ENCODE measurements around the gene RNF208.
A peak's percentile ranks its signal among the peaks of the same experiment; 100 is the strongest.

The RNF208 gene

DNA sequence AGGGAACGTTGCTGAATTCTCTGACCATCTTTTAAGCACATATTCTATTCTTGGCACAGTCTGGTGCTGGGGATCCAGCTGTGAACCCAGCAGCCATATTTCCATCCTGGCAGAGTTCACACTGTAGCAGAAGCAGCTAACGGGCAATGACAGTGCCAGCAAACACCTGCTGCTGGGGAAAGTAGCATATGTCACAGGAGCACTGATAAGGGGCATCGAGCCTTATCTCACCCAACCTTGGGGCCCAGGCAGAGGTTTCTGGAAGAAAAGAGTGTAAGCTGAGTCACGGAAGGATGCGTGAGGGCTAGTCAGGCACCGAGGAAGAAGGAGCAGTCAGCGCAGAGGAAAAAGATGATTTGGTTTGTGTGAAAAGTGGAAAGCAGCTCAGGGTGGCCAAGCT lies 15.4 kb downstream of the RNF208 start:
- no peak for DNase-seq

- DNase-seq: peak; percentile 92
These were observed 16.6 kb downstream of the RNF208 start, which contains the start of the genes NDOR1 and TMEM203 for GRCh38 chr9:137205126-137206069. Gene NDOR1, plus strand, starts transcription at chr9:137205700. Its CDS starts 78 bp downstream, at chr9:137205778. Gene TMEM203, minus strand, starts transcription at chr9:137205648. Its CDS starts 234 bp downstream, at chr9:137205414.

DNA sequence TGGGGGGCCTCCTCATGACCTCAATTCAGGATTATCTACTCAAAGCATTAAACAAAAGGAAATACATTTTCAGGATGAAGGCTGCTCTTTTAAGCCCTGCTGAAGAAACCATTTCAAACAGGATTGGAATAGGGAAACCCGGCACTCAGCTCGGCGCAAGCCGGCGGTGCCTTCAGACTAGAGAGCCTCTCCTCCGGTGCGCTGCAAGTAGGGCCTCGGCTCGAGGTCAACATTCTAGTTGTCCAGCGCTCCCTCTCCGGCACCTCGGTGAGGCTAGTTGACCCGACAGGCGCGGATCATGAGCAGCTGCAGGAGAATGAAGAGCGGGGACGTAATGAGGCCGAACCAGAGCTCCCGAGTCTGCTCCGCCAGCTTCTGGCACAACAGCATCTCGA lies 17.3 kb downstream of the RNF208 start:
- no peak for DNase-seq

DNA sequence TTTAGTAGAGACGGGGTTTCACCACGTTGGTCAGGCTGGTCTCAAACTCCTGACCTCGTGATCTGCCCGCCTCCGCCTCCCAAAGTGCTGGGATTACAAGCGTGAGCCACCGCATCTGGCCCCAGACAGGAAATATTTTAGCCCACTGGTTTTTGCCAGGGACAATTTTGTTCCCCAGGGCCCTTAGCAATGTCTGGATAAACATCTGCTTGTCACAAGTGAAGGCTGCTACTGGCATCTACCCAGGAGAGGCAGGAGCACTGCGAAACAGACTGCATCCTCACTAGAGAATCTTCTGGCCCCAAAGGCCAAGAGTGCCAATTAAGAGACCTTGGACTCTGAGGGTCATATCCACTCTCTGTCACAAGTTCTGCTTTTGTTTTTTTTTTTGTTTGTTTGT lies 19.1 kb downstream of the RNF208 start:
- DNase-seq: no peak

GRCh38 chr9:137201205-137201868 lies 20.7 kb downstream of the RNF208 start:
- no peak for DNase-seq

- DNase-seq: peak; percentile 100
These were observed 21.5 kb downstream of the RNF208 start, which contains the start of gene TPRN for GRCh38 chr9:137200311-137201204. Gene TPRN, minus strand, starts transcription at chr9:137200741. Its CDS starts 30 bp downstream, at chr9:137200711.

DNA sequence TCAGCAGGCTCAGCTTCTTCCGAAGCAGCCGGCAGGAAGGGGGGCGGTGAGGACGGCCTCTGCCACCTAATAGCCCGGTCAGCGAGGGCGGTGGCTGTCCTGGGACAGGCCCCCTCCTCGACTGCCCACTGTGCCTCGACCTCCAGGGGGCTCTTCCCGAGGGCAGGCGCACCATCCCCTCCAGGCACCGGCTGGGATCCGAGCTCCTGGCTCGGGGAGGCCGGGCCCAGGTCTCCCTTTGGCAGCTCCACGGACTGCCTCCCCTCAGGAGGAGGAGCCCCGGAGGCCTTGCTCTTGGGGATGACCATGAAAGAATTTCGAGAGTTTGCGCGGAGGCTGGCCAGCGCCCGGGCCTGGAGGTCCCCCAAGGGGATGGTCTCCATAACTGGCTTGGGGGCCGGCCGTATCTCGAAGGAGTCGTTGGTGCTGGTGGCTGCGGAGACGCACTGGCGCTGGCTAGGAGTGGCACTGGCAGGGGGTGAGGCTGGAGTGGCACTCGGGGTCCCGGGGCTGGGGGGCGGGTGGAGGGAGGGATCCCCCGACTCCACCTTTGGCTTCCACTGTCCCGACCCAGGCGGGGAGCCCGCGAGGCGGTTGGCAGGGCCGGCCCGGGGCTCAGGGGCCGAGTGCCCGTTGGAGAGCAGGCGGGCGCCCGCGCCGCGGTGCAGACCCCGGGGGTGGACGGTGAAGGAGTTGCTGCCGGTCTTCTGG lies 22.5 kb downstream of the RNF208 start:
- DNase-seq: no peak

DNA sequence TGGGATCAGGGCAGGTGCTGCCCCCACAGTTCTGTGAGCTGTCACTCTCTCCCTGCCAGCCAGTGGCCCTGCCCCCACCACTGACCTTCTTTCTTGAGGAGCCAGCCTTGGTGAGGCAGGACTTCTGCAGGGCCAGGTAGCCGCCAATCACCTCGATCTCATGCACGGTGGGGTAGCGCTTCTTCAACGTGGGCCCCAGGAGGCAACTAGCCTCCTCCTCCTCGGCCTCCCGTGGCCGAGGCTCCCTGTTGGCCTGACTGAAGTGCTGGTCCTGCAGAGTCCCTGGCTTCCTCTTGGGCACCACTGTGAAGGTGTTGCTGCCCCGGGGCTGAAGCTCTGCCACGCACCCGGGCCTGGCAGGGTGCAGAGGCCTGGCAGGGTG lies 23.1 kb downstream of the RNF208 start:
- DNase-seq: no peak

- DNase-seq: no peak
These were observed 23.8 kb downstream of the RNF208 start for GRCh38 chr9:137198051-137198901.

- peak; percentile 72 for DNase-seq
These were observed 26.4 kb downstream of the RNF208 start for GRCh38 chr9:137195525-137196220.

DNA sequence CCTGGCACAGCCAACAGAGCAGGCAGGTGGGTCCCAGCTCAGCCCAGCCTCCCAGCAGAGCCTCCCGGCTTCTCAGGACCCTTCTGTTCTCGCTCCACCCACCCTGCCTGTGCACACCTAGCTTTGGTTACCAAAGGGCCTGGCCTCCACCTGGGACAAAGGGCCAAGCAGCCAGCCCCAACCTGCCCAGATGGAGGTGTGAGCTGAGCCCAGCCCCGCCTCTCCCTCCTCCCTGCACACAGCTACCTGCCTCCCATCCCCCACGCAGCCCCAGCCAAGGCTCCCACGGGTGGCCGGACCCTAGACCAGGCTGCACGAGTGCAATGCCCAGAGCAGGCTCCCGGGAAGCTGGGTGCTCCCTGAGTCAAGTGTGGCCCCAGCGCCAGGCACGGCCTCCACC lies 27.1 kb downstream of the RNF208 start:
- DNase-seq: no peak

DNA sequence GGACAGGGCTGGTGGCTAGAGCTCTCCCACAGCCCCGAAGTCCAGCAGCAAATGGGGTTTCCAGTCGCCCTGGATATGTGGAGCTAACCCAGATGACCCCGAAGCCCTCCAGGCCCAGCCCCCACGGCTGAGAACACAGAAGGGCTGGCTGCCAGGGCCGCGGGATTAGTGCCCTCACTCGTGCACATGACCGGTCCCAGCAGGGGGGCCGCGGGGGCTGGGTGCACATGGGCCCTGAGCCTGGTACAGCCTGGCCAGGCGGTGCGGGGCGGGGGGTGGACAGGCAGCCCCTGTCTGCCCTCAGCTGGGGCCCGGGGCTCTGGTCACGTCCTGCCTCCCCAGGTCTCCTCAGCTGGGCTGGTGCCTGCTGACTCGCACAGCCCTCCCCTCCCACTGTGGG lies 27.7 kb downstream of the RNF208 start:
- no peak for DNase-seq

GRCh38 chr9:137193771-137194170 lies 28.3 kb downstream of the RNF208 start:
- no peak for DNase-seq

DNA sequence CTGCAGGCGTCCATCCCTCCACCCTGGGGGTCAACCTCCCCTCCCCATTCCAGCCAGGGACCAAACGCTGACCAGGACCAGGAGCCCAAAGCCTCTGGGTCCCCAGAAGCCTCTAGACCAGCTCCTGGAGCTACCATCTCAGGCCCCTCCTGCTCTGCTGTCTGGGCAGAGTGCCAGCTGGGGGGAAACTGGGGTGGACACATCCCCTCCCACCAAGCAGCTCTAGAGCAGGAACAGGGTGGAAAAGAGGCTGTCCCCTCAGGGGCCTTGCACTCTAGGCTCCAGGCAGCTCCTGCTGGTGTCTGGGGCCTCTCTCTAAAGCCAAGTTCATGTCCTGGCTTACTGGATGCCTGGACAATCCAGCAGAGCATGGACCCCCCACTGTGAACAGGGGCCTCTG lies 29.2 kb downstream of the RNF208 start:
- DNase-seq: no peak

GRCh38 chr9:137192448-137192780 lies 29.6 kb downstream of the RNF208 start:
- DNase-seq: no peak

DNA sequence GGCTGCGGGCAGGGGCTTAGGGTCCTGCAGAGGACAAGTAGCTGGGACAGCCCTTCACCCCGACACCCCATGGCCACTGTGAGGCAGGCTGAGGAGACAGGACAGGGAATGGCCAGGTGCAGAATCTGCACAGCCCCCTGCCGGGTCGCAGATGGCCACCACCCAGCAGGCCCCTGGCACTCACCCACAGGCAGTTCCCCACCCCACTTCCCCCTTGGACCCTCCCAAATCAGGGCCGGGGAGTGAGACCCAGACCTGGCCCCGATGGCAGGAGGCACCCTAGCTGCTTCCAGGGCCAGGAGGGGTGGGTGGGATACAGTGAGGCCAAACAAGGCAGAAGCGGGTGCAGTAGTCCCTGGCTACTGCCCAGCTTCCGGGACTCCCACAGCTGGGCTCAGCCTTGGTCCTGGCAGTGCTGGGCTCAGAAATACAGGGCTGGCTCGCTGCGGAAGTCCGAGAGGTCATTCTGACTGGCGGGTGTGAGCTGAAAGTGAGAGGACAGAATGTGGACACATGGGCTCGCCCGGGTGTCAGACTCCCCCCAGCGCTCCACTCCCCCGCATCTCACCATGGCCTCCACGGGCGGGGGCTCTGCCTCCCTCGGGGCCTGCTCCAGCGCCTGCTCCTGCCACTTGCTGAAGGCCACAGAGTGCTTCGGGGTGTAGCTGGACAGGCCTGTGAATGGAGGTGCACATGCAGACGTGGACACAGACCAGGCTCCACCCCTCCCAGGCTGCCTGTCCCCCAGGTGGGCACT lies 30.2 kb downstream of the RNF208 start:
- no peak for DNase-seq

GRCh38 chr9:137191245-137191644 lies 30.8 kb downstream of the RNF208 start:
- DNase-seq: no peak

- no peak for DNase-seq
These were observed 31.7 kb downstream of the RNF208 start for GRCh38 chr9:137190315-137190856.

All from NCI-H774 (cell line).